Measurements from ENCODE around the gene PLEKHA3.

PLEKHA3 gene

DNA sequence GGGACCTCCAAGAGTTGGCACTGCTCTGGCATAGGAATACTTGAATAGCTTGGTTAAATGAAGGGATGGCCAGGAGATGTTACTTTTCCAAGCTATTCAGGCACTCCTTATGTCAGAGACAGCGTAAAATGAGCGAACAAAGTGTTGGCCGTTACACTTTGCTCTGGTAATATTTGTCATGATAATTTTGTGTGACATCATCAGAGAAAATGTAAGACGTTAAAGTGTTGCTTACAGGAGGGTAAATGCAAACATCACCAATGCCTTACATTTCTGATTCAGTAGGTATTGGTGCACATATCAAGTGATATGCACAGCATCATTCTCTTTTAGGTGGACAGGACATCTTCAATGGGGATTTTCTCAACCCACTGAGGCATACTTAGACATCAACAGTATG is 46.0 kb downstream of the PLEKHA3 start:
- DNase-seq, result no peak

DNA sequence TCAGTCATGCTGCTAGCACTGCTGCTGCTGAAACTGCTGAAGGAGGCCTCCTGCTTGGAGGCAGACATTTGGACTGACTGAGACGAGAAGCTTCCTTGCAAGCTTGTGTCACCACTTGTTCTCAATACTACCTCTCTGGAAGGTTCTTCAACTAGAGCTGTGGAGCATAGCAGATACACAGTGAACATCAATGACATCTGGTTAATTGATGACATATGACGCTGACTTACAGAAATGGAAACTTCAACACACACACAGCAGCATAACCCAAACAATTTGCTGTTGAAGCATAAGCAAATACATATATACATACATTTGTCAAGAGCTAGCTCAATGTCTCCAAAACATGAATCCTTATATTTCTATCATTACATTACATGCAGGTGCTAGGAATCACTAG is 47.3 kb downstream of the PLEKHA3 start:
- DNase-seq, result no peak

GRCh38 chr2:178528647-178529046 is 48.4 kb downstream of the PLEKHA3 start:
- DNase-seq, result no peak

DNA sequence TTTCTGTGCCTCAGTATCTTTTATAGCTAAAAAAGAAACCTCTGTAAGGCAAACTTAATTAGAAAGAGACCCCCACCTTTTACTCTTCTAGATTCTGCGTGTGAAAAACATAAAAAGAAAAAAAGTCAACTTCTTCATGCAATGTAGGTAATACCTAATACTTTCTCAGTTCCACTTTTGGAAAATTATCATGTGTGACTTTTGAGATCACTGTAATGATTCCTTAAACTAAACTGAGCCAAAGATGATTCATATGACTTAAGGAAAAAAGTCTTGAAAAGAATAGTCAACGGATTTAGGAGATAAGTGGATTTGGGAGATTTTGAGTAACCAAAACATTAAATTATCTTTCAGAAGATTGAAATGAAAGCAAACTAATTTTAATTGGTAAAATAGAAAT is 48.9 kb downstream of the PLEKHA3 start:
- DNase-seq, result no peak

GRCh38 chr2:178530131-178530530 is 49.9 kb downstream of the PLEKHA3 start:
- no peak for DNase-seq

DNA sequence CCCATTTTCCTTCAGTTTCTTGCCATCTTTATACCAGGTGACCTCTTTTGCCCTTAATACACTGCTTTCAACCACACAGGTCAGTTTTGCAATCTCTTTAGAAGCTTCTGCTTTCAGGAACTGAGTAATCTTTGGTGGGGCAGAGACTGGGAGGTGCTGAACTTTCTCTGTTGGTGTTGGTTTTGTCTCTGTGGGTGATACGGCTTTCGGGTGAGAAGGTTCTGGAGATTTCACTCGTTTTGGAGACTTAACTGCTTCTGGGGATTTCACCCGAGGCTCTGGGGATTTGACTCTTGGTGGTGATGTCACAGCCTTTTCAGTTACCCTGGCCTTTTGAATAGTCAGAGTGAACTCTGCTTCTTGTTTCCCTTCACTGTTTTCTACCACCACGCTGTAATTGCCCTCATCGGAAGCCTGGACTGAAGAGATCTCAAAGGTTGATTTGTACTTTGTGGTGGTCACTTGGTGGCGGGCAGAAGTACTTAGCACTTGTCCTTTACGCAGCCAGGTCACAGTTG is 50.4 kb downstream of the PLEKHA3 start:
- DNase-seq, result no peak

DNA sequence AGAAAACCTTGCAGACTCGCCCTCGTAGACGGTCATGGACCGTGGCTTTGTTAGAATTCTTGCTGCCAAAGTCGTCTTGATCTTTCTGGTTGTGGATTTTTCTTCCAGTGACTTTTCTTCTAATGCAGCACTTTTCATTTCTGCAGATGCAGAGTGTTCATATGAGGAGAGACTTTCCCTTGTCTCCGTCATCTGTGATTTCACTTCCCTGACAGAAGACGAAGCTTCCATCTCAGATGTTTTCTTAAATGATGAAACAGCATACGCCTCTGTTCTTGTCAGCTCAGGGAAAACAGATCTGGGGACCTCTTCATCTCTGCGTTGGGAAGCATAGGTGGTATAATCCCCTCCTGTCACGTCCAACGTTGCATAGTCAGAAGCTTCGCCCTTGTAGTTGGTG is 50.9 kb downstream of the PLEKHA3 start:
- DNase-seq, result no peak

- DNase-seq, result no peak
These were observed 55.8 kb downstream of the PLEKHA3 start for GRCh38 chr2:178536037-178536436.

DNA sequence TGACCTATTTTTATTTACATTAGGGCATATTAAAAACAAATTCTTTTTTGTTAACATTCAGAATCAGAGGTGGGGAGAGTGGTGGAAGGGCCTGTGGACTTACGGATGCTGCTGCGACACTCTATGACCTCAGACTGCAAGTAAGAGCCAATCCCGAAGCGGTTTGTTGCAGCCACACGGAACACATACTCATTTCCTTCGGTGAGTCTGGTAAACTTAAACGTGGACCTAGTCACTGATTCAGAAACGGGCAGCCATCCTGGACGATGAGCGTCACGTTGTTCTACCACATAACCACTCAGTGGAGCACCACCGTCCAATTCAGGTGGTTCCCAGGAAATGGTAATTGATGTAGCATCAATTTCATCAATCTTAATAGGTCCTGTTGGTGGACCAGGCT is 61.9 kb downstream of the PLEKHA3 start:
- no peak for DNase-seq

DNA sequence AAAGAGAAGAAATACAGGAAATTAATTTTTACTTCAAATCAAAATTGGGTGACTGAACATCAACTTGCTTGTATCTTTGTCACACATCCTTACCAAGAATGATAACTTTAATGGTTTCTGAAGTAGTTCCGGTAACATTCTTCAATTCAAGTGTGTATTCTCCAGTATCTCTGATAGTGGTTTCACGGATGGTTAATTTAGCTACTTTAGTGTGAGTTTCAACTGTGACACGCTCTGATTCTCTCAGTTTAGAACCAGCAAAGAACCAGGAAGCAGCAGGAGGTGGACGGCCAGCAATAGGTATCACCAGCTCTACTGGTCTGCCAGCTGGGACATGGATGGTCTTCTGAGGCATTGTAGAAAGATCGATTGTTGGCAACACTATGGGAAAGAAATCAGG is 62.3 kb downstream of the PLEKHA3 start:
- DNase-seq, result no peak

DNA sequence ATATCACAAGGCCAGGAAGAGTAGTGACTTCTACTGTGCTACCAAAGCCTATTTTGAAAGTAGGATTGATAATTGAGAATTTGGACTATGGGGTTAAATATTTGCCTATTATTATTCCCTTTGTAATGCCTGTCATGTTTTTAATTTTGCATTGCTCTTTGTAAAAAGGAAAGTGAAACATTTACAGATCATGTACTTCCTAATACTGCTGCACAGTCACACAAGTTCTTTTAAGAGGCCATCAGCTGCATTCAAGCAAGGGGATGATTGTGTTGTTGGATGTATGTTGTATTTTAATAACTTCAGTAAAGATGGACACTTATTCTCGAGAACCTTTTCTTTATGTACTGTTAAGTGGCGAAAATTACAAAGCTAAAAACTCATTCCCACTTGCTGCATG is 70.1 kb downstream of the PLEKHA3 start:
- no peak for DNase-seq

DNA sequence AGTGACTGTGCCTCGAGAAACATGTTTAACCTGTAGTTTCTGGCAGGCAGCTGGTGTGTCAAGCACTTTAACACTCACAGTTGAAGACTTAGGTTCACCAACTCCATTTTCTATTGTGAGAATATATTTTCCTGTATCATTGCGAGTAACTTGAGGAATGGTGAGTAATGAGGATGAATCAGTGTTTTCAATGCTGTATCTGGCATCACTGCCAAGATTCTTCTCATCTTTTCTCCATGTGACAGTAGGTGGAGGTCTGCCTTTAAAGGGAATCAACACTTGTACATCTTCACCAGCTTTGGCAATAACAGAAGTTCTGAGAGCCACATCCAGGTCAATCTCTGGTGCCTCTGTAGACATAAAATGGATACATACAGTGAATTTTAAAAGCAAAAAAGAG is 72.8 kb downstream of the PLEKHA3 start:
- DNase-seq, result peak; percentile 59

Data from NCI-H226 (cell line).